ENCODE data around the gene NAPA.

NAPA gene

GRCh38 chr19:47503826-47504150 lies 11.1 kb downstream of the NAPA start:
- in situ Hi-C loops (cut with MboI; ENCODE audit: low sequenced_read_pairs), result no loop called here

- in situ Hi-C loops (cut with MboI; ENCODE audit: low sequenced_read_pairs), result no loop called here
Observed at GRCh38 chr19:47503130-47503825, 11.6 kb downstream of the NAPA start.

GRCh38 chr19:47499863-47500830 lies 14.7 kb downstream of the NAPA start:
- in situ Hi-C loops (cut with MboI; ENCODE audit: low sequenced_read_pairs), result no loop called here

- in situ Hi-C loops (cut with MboI; ENCODE audit: low sequenced_read_pairs), result no loop called here
Observed at GRCh38 chr19:47499371-47499770, 15.5 kb downstream of the NAPA start.

- in situ Hi-C loops (cut with MboI; ENCODE audit: low sequenced_read_pairs), result no loop called here
Observed at GRCh38 chr19:47498561-47498960, 16.3 kb downstream of the NAPA start.

GRCh38 chr19:47497821-47498520 lies 16.9 kb downstream of the NAPA start:
- in situ Hi-C loops (cut with MboI; ENCODE audit: low sequenced_read_pairs), result no loop called here

GRCh38 chr19:47497050-47497766 lies 17.7 kb downstream of the NAPA start:
- in situ Hi-C loops (cut with MboI; ENCODE audit: low sequenced_read_pairs), result no loop called here

- in situ Hi-C loops (cut with MboI; ENCODE audit: low sequenced_read_pairs), result no loop called here
Observed at GRCh38 chr19:47495478-47496372, 19.1 kb downstream of the NAPA start.

GRCh38 chr19:47494729-47495128 lies 20.1 kb downstream of the NAPA start:
- in situ Hi-C loops (cut with MboI; ENCODE audit: low sequenced_read_pairs), result no loop called here

GRCh38 chr19:47494211-47494547 lies 20.7 kb downstream of the NAPA start:
- in situ Hi-C loops (cut with MboI; ENCODE audit: low sequenced_read_pairs), result no loop called here

- in situ Hi-C loops (cut with MboI; ENCODE audit: low sequenced_read_pairs), result no loop called here
Observed at GRCh38 chr19:47493378-47494210, 21.3 kb downstream of the NAPA start.

GRCh38 chr19:47492571-47493377 lies 22.1 kb downstream of the NAPA start:
- in situ Hi-C loops (cut with MboI; ENCODE audit: low sequenced_read_pairs), result no loop called here

GRCh38 chr19:47492137-47492533 lies 22.7 kb downstream of the NAPA start:
- in situ Hi-C loops (cut with MboI; ENCODE audit: low sequenced_read_pairs), result no loop called here

- in situ Hi-C loops (cut with MboI; ENCODE audit: low sequenced_read_pairs), result no loop called here
Observed at GRCh38 chr19:47491358-47492136, 23.3 kb downstream of the NAPA start.

- in situ Hi-C loops (cut with MboI; ENCODE audit: low sequenced_read_pairs), result no loop called here
Observed at GRCh38 chr19:47490847-47491246, 24.0 kb downstream of the NAPA start.

GRCh38 chr19:47490031-47490430 lies 24.8 kb downstream of the NAPA start:
- in situ Hi-C loops (cut with MboI; ENCODE audit: low sequenced_read_pairs), result no loop called here

- in situ Hi-C loops (cut with MboI; ENCODE audit: low sequenced_read_pairs), result no loop called here
Observed at GRCh38 chr19:47489072-47489914, 25.6 kb downstream of the NAPA start.
